CD14-positive monocyte (primary cell): Measurements from ENCODE around the gene NEGR1. TPM values are rescaled to one million over a fixed set of nuclear protein-coding genes. Genes with fewer than 3 reads are reported as not detected.

Source experiments
- DNase-seq, 3 donors: peaks; one replicate each; pipeline ENCODE4 v3.0.0-alpha.2; 2011 to 2022
- H2AFZ ChIP-seq: 2 replicates; pipeline ENCODE4 v1.6.0; 2012; ENCODE audit warnings: mild to moderate bottlenecking, low read depth, low read length, inconsistent platforms; ENCODE audit not compliant: insufficient read depth, poor library complexity, severe bottlenecking
- H3K27ac ChIP-seq, 2 donors: 1 replicate in 1 of 2; 2 replicates in 1 of 2; pipeline ENCODE4 v1.5.1; 2012 to 2013; ENCODE audit warnings: low read length in 2 of 2, control low read depth in 1 of 2, inconsistent platforms in 1 of 2, low read depth in 1 of 2, mild to moderate bottlenecking in 1 of 2
- H3K27me3 ChIP-seq, 2 donors: one replicate each; pipeline versions ENCODE4 v1.6.0 to v1.6.1; 2011 to 2013; ENCODE audit warnings: low read length in 2 of 2; ENCODE audit not compliant: control insufficient read depth in 2 of 2, insufficient read depth in 2 of 2
- H3K36me3 ChIP-seq, 2 donors: replicated peaks in 1 of 2; 1 replicate in 1 of 2; 2 replicates in 1 of 2; pipeline versions ENCODE4 v1.5.1 to v1.6.1; 2012 to 2013; ENCODE audit warnings: low read length in 2 of 2, control low read depth in 1 of 2, inconsistent platforms in 1 of 2, mild to moderate bottlenecking in 1 of 2; ENCODE audit not compliant: insufficient read depth in 2 of 2, control insufficient read depth in 1 of 2
- H3K4me1 ChIP-seq, 2 donors: 1 replicate in 1 of 2; 2 replicates in 1 of 2; pipeline versions ENCODE4 v1.5.1 to v1.6.1; 2012 to 2013; ENCODE audit warnings: low read length in 2 of 2, control low read depth in 1 of 2, inconsistent platforms in 1 of 2, mild to moderate bottlenecking in 1 of 2, moderate library complexity in 1 of 2; ENCODE audit not compliant: insufficient read depth in 2 of 2, control insufficient read depth in 1 of 2
- H3K4me2 ChIP-seq: replicated peaks from 2 replicates; pipeline ENCODE3; 2012; ENCODE audit warnings: low read length, moderate library complexity, mild to moderate bottlenecking; ENCODE audit not compliant: poor library complexity, severe bottlenecking; ENCODE audit errors: extremely low read depth
- H3K4me3 ChIP-seq, 3 experiments: fragments of 200-600 bp in 1 of 3; sonication (generic) in 1 of 3; replicated peaks in 1 of 3; 1 replicate in 2 of 3; 2 replicates in 1 of 3; pipeline ENCODE4 v1.5.1; 2011 to 2013; ENCODE audit warnings: low read length in 3 of 3, mild to moderate bottlenecking in 3 of 3, control low read depth in 2 of 3, low read depth in 2 of 3, inconsistent platforms in 1 of 3, moderate library complexity in 1 of 3
- H3K79me2 ChIP-seq: 2 replicates; pipeline ENCODE4 v1.6.0; 2012; ENCODE audit warnings: mild to moderate bottlenecking, control low read depth, inconsistent platforms, low read length, moderate library complexity; ENCODE audit not compliant: insufficient read depth
- H3K9ac ChIP-seq: 2 replicates; pipeline ENCODE4 v1.6.0; 2017; ENCODE audit warnings: low read length, mild to moderate bottlenecking; ENCODE audit not compliant: insufficient read depth, poor library complexity, severe bottlenecking
- H3K9me3 ChIP-seq, 2 donors: replicated peaks in 1 of 2; 1 replicate in 1 of 2; 2 replicates in 1 of 2; pipeline versions ENCODE4 v1.5.1 to v1.6.1; 2012 to 2013; ENCODE audit warnings: low read length in 2 of 2, control low read depth in 1 of 2; ENCODE audit not compliant: control insufficient read depth in 1 of 2, insufficient read depth in 1 of 2
- H4K20me1 ChIP-seq: 2 replicates; pipeline ENCODE4 v1.6.0; 2012; ENCODE audit warnings: mild to moderate bottlenecking, low read length, control low read depth, moderate library complexity; ENCODE audit not compliant: insufficient read depth
- H3K27ac Mint-ChIP-seq, 7 donors: one replicate each; pipeline ENCODE4 v1.8.0; 2020; ENCODE audit warnings: mild to moderate bottlenecking in 7 of 7, mixed read lengths in 7 of 7, moderate library complexity in 6 of 7, inconsistent platforms in 2 of 7
- H3K27me3 Mint-ChIP-seq, 3 donors: one replicate each; pipeline ENCODE4 v1.8.0; 2021 to 2022; ENCODE audit warnings: low read depth in 3 of 3, mild to moderate bottlenecking in 3 of 3, mixed read lengths in 3 of 3, moderate library complexity in 3 of 3, inconsistent platforms in 1 of 3
- H3K36me3 Mint-ChIP-seq, 2 donors: one replicate each; pipeline ENCODE4 v1.8.0; 2020; ENCODE audit warnings: mixed read lengths in 2 of 2, inconsistent platforms in 1 of 2, mild to moderate bottlenecking in 1 of 2
- H3K4me1 Mint-ChIP-seq: one replicate; pipeline ENCODE4 v1.8.0; 2020; ENCODE audit warnings: mild to moderate bottlenecking, mixed read lengths
- H3K4me3 Mint-ChIP-seq, 2 donors: one replicate each; pipeline ENCODE4 v1.8.0; 2020; ENCODE audit warnings: mild to moderate bottlenecking in 2 of 2, mixed read lengths in 2 of 2, moderate library complexity in 1 of 2
- H3K9me3 Mint-ChIP-seq, 7 donors: one replicate each; pipeline ENCODE4 v1.8.0; 2020 to 2022; ENCODE audit warnings: mixed read lengths in 7 of 7, mild to moderate bottlenecking in 6 of 7, moderate library complexity in 6 of 7, inconsistent platforms in 2 of 7
- CTCF ChIP-seq: fragments of 200-600 bp; IDR thresholded peaks from one replicate; pipeline ENCODE4 v1.8.0; 2022; ENCODE audit warnings: antibody characterized with exemption, mild to moderate bottlenecking
- WGBS: methylation state at CpG from one replicate; pipeline ENCODE4 v1.1.5; 2013; ENCODE audit warnings: missing lambda C conversion rate; ENCODE audit not compliant: insufficient coverage; 5-methylcytosine and 5-hydroxymethylcytosine counted together
- intact Hi-C, 2 donors: fragments of 100-400 bp; cut with micrococcal nuclease; formaldehyde crosslinking; loops; one replicate each; pipeline versions ENCODE4 v1.15.0 to v1.15.1; 2023
- polyA plus RNA-seq, 3 donors: library from polyadenylated mRNA; depleted of rRNA in 1 of 3; unstranded in 2 of 3; stranded (reverse) in 1 of 3; fragments of 300-500 nt in 2 of 3; fragments of >200 nt in 1 of 3; fragmentation: Illumina TruSeq in 2 of 3; gene quantifications; 1 replicate in 2 of 3; 2 replicates in 1 of 3; pipeline ENCODE4 v1.2.3, GENCODE V29; 2012 to 2021

The NEGR1 gene
- polyA plus RNA-seq, 3 donors: 0.03 to 0.15 (median 0.13) TPM

- Histone ChIP-seq H3K4me1 (no peaks in the 10 kb centered on the region), H3K4me2 (no peak overlapping the region), H3K9me3 (peaks cover 4 to 7% of the 10 kb centered on the region in 2 donors), H3K36me3 (no peaks in the 10 kb centered on the region), H3K27me3 (no peaks in the 10 kb centered on the region), H2AFZ (no peak overlapping the region), H3K27ac (no peak overlapping the region), H4K20me1 (no peaks in the 10 kb centered on the region), H3K4me3 (no peak overlapping the region), H3K79me2 (no peaks in the 10 kb centered on the region), H3K9ac (no peak overlapping the region)
- H3K36me3 Mint-ChIP-seq: no peaks in the 10 kb centered on the region
- TF ChIP-seq CTCF: no peak
- H3K4me3 Mint-ChIP-seq: no peak overlapping the region
- no peak overlapping the region for H3K27ac Mint-ChIP-seq
- WGBS: no CpG with 5 or more reads among the region's 1 CpG
- intact Hi-C loops: no loop called here
- H3K27me3 Mint-ChIP-seq: no peaks in the 10 kb centered on the region
- H3K9me3 Mint-ChIP-seq: peaks cover 12 to 24% (median 15%) of the 10 kb centered on the region in 7 donors
- H3K4me1 Mint-ChIP-seq: no peaks in the 10 kb centered on the region
- no peak for DNase-seq
Observed at GRCh38 chr1:71770121-71770520, 512.2 kb downstream of the NEGR1 start.

GRCh38 chr1:71766748-71767147, 515.6 kb downstream of the NEGR1 start:
- Mint-ChIP-seq H3K36me3 (no peaks in the 10 kb centered on the region), H3K27me3 (no peaks in the 10 kb centered on the region), H3K4me3 (no peak overlapping the region), H3K4me1 (no peaks in the 10 kb centered on the region), H3K27ac (peak overlapping the region in 1 of 7 donors; percentile 4), H3K9me3 (peaks cover 11 to 29% (median 15%) of the 10 kb centered on the region in 7 donors)
- Histone ChIP-seq H2AFZ (no peak overlapping the region), H3K4me1 (no peaks in the 10 kb centered on the region), H3K79me2 (no peaks in the 10 kb centered on the region), H3K4me2 (no peak overlapping the region), H3K4me3 (no peak overlapping the region), H4K20me1 (no peaks in the 10 kb centered on the region), H3K9me3 (peaks cover 4 to 7% of the 10 kb centered on the region in 2 donors), H3K36me3 (no peaks in the 10 kb centered on the region), H3K9ac (no peak overlapping the region), H3K27ac (no peak overlapping the region), H3K27me3 (no peaks in the 10 kb centered on the region)
- WGBS: 43% methylated on average over 1 of the region's 4 CpGs
- TF ChIP-seq CTCF: no peak
- no peak for DNase-seq
- intact Hi-C loops: no loop called here
